SK-N-SH treated with all-trans-retinoic acid at 6 μM for 48 hours (cell line): ENCODE results near the gene SLC6A18.

Experiments used
- ATAC-seq: fragments of 200-7000 bp; cut with Tn5 transposase; 3 replicates; pipeline ENCODE4 v1.9.1; 2020; ENCODE audit warnings: mild to moderate bottlenecking, moderate library complexity
- ARNTL ChIP-seq: fragments of 450-650 bp; formaldehyde crosslinking; IDR thresholded peaks from 2 replicates; pipeline ENCODE4 v1.5.0; 2020; ENCODE audit warnings: low read depth, mild to moderate bottlenecking, moderate library complexity, borderline replicate concordance
- BACH2 ChIP-seq: fragments of 250-450 bp; sonication (Bioruptor Pico); IDR thresholded peaks from 2 replicates; pipeline ENCODE4 v1.9.0; 2021; ENCODE audit warnings: mild to moderate bottlenecking, borderline replicate concordance
- CSDC2 ChIP-seq: fragments of 250-450 bp; sonication (Bioruptor Pico); IDR thresholded peaks from 2 replicates; pipeline ENCODE4 v1.5.0; 2020; ENCODE audit warnings: mild to moderate bottlenecking, moderate library complexity
- ESRRG ChIP-seq: fragments of 250-450 bp; sonication (Bioruptor Pico); IDR thresholded peaks from 2 replicates; pipeline ENCODE4 v1.6.1; 2021; ENCODE audit warnings: mild to moderate bottlenecking
- GLIS3 ChIP-seq: fragments of 250-450 bp; sonication (Bioruptor Pico); IDR thresholded peaks from 2 replicates; pipeline ENCODE4 v1.5.0; 2020; ENCODE audit warnings: mild to moderate bottlenecking, moderate library complexity
- PPARA ChIP-seq: fragments of 250-450 bp; sonication (Bioruptor Pico); IDR thresholded peaks from 2 replicates; pipeline ENCODE4 v1.5.0; 2020; ENCODE audit warnings: mild to moderate bottlenecking, borderline replicate concordance
- RARB ChIP-seq: fragments of 250-450 bp; sonication (Bioruptor Pico); IDR thresholded peaks from 2 replicates; pipeline ENCODE4 v1.8.0; 2021; ENCODE audit warnings: mild to moderate bottlenecking, moderate library complexity
- SNAI2 ChIP-seq: fragments of 250-450 bp; sonication (Bioruptor Pico); IDR thresholded peaks from 2 replicates; pipeline ENCODE4 v1.5.0; 2020; ENCODE audit warnings: mild to moderate bottlenecking, moderate library complexity
- TOX ChIP-seq: fragments of 250-450 bp; sonication (Bioruptor Pico); IDR thresholded peaks from 2 replicates; pipeline ENCODE4 v1.8.0; 2021; ENCODE audit warnings: mild to moderate bottlenecking, moderate library complexity, borderline replicate concordance
- ZC3H10 ChIP-seq: fragments of 250-450 bp; sonication (Bioruptor Pico); IDR thresholded peaks from 2 replicates; pipeline ENCODE4 v1.5.1; 2021; ENCODE audit warnings: mild to moderate bottlenecking, moderate library complexity
- ZFP30 ChIP-seq: fragments of 450-650 bp; formaldehyde crosslinking; IDR thresholded peaks from 2 replicates; pipeline ENCODE4 v1.5.0; 2022; ENCODE audit warnings: mild to moderate bottlenecking, moderate library complexity
- ZNF70 ChIP-seq: fragments of 450-650 bp; formaldehyde crosslinking; IDR thresholded peaks from 2 replicates; pipeline ENCODE4 v1.5.0; 2020; ENCODE audit warnings: mild to moderate bottlenecking, moderate library complexity
- ZNF8 ChIP-seq: fragments of 450-650 bp; formaldehyde crosslinking; IDR thresholded peaks from 2 replicates; pipeline ENCODE4 v1.5.0; 2020; ENCODE audit warnings: mild to moderate bottlenecking, moderate library complexity
- TF ChIP-seq, protein P1 (sequence below): fragments of 250-450 bp; sonication (Bioruptor Pico); IDR thresholded peaks from 2 replicates; pipeline ENCODE4 v1.5.1; 2021; ENCODE audit warnings: mild to moderate bottlenecking, moderate library complexity
- TF ChIP-seq, protein P2 (sequence below): fragments of 250-450 bp; sonication (Bioruptor Pico); IDR thresholded peaks from 2 replicates; pipeline ENCODE4 v1.8.0; 2021; ENCODE audit warnings: low read depth, mild to moderate bottlenecking, moderate library complexity, borderline replicate concordance
- TF ChIP-seq, protein P3 (sequence below): fragments of 250-450 bp; sonication (Bioruptor Pico); IDR thresholded peaks from 2 replicates; pipeline ENCODE4 v1.8.0; 2020; ENCODE audit warnings: mild to moderate bottlenecking, moderate library complexity, borderline replicate concordance
- TF ChIP-seq, protein P4 (sequence below): fragments of 250-450 bp; sonication (Bioruptor Pico); IDR thresholded peaks from 2 replicates; pipeline ENCODE4 v1.5.0; 2020; ENCODE audit warnings: mild to moderate bottlenecking, moderate library complexity
- TF ChIP-seq, protein P5 (sequence below): fragments of 250-450 bp; sonication (Bioruptor Pico); IDR thresholded peaks from 2 replicates; pipeline ENCODE4 v1.5.1; 2020; ENCODE audit warnings: low read depth, mild to moderate bottlenecking, moderate library complexity

The SLC6A18 gene

DNA sequence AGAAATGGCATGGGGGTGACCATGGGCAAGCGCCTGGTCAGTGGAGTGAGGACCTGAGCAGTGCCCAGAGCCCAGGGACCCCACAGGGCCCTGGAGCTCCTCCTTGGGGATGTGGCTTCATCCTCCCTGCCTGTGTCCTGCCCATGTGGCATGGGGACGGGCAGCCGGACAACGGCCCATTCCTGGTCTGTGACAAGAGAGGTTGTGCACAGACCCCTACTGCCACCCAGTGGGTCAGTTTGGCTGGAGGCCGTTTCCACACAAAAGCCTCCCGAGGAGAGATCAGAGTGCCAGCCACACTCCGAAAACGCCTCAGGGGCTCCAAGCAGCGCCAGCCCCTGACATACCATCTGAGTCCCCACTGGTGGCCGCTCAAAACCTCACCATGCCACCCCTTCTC lies 19.8 kb downstream of the SLC6A18 start:
- no peak for ATAC-seq
- TF ChIP-seq, protein P1, sequence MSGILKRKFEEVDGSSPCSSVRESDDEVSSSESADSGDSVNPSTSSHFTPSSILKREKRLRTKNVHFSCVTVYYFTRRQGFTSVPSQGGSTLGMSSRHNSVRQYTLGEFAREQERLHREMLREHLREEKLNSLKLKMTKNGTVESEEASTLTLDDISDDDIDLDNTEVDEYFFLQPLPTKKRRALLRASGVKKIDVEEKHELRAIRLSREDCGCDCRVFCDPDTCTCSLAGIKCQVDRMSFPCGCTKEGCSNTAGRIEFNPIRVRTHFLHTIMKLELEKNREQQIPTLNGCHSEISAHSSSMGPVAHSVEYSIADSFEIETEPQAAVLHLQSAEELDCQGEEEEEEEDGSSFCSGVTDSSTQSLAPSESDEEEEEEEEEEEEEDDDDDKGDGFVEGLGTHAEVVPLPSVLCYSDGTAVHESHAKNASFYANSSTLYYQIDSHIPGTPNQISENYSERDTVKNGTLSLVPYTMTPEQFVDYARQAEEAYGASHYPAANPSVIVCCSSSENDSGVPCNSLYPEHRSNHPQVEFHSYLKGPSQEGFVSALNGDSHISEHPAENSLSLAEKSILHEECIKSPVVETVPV (CRISPR knock-in tag): no peak
- TF ChIP-seq ZC3H10 (CRISPR knock-in tag) (no peak), ZNF70 (CRISPR knock-in tag) (no peak), RARB (no peak), TOX (CRISPR knock-in tag) (no peak), GLIS3 (no peak)
- TF ChIP-seq, protein P2, sequence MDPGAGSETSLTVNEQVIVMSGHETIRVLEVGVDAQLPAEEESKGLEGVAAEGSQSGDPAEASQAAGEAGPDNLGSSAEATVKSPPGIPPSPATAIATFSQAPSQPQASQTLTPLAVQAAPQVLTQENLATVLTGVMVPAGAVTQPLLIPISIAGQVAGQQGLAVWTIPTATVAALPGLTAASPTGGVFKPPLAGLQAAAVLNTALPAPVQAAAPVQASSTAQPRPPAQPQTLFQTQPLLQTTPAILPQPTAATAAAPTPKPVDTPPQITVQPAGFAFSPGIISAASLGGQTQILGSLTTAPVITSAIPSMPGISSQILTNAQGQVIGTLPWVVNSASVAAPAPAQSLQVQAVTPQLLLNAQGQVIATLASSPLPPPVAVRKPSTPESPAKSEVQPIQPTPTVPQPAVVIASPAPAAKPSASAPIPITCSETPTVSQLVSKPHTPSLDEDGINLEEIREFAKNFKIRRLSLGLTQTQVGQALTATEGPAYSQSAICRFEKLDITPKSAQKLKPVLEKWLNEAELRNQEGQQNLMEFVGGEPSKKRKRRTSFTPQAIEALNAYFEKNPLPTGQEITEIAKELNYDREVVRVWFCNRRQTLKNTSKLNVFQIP (CRISPR knock-in tag): no peak

DNA sequence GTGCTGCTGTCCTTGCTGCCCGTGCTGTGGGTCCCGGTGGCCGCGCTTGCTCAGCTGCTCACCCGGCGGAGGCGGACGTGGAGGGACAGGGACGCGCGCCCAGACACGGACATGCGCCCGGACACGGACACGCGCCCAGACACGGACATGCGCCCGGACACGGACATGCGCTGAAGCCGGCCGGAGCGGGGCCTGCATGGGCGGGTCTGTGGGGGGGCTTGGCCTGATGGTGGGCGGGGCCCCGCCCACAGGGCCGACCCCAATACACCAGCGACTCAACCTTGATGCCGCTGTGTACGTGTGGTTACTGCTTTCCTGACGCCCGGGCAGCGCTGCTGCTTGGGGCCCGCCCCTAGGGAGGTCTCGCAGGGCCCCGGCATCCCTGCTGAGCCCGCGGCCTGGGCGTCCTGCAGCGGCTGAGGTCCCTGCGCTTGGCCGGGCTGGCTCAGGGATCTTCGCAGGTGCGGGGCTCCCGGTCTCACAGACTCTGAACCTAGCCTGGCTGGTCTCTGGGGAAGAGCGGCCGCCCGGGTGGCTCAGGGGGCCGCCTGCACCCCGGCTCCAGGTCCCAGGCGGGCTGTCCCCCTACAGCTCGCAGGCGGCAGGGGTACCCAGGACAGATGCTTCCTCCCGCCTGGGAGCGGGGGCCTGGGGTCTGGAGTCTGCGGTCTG lies 20.9 kb downstream of the SLC6A18 start:
- TF ChIP-seq RARB: no peak
- TF ChIP-seq ARNTL (CRISPR knock-in tag): no peak
- ATAC-seq: no peak

DNA sequence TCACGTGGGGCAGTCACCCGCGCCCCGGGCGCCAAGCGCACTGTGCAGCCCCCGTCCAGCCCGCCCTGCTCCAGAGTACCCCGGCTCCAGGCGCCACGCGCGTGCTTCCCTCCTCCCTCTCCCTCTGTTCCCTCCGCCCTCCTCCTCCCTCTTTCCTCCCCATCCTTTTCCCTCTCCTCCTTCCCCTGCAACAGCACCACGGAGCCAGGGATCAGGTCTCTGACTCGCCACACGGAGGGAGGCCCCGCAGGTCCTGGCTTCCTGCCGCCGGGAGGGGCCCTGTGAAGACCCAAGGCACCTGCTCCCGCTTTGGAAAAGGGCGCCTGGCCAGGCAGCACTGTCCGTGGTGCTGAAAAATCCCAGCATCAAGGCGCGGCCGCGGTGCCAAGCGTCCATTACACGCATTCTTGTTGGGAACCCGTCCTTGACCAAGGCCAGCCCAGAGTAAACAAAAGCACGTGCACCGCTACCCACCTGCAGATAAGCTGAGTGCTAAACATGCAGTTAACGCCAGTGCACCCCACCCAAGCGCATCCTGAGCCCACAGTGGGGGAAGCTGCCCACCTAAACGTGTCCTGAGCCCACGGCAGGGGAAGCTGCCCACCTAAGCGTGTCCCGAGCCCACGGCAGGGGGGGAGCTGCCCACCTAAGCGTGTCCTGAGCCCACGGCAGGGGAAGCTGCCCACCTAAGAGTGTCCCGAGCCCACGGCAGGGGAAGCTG lies 21.7 kb downstream of the SLC6A18 start:
- no peak for TF ChIP-seq GLIS3
- peak; percentile 55; the same call in 1 of the 2 replicates for TF ChIP-seq SNAI2
- ATAC-seq: peak; percentile 40

DNA sequence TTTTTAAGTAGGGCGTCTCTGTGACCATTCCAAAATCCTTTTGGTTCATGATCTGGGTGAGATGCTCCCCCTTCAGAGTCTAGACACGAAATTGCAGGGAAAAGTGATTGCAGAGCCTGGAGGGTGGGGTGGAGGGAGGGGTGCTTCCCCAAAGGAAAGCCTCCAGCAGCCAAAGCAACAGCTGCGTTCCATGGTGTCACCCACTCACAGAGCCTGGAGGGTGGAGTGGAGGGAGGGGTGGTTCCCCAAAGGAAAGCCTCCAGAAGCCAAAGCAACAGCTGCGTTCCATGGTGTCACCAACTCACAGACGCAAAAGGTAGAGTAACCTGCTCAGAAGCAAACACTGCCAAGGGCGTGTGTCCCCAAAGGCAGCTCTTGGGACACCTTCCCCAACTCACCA lies 22.6 kb downstream of the SLC6A18 start:
- TF ChIP-seq, protein P2 (CRISPR knock-in tag): no peak
- TF ChIP-seq ZC3H10 (CRISPR knock-in tag): no peak
- TF ChIP-seq ESRRG (CRISPR knock-in tag): no peak
- no peak for TF ChIP-seq ZNF70 (CRISPR knock-in tag)
- TF ChIP-seq, protein P1 (CRISPR knock-in tag): no peak
- TF ChIP-seq ZFP30: no peak
- no peak for TF ChIP-seq RARB
- TF ChIP-seq SNAI2: no peak
- ATAC-seq: no peak

DNA sequence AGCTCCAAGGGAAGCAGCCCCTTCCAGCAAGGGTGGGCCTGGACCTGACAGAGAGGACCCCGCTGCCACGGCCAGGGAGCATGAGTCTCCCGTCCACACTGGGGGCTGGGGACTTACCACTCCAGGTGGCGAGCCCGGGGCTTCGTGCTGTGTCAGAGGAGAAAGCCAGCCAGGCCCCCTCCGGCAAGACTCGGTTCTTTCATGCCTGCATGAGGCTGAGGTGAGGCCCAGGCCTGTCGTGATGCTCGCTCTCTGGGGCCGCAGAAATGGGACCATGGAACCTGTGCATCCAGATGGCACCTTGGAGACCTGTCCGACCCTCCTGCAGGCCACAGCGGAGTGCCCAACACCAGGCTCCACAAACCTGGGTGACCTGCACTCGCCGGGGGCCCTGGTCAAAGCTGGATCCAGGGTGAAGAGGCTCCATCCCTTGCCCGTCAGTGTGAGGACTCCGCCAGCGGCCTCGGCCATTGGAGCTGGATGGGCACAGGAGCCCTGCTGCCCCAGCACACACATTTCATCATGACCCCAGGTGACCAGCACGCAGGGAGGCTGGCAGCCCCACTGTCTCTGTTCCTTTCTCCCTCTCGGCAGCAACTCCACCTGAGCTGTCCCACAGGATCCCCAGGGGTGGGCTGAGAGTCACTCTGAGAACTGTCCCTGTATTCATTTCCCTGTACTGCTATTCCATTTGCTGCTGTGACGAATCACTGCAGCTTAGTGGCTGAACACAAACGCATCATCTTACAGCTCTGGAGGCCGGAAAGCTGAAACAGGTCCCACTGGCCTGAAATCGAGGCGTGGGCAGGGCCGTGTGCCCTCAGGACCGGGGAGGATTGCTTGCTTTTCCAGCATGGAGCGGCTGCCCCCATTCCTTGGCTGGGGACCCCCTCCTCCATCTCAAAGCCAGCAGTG lies 24.4 kb downstream of the SLC6A18 start:
- ATAC-seq: no peak
- TF ChIP-seq, protein P3, sequence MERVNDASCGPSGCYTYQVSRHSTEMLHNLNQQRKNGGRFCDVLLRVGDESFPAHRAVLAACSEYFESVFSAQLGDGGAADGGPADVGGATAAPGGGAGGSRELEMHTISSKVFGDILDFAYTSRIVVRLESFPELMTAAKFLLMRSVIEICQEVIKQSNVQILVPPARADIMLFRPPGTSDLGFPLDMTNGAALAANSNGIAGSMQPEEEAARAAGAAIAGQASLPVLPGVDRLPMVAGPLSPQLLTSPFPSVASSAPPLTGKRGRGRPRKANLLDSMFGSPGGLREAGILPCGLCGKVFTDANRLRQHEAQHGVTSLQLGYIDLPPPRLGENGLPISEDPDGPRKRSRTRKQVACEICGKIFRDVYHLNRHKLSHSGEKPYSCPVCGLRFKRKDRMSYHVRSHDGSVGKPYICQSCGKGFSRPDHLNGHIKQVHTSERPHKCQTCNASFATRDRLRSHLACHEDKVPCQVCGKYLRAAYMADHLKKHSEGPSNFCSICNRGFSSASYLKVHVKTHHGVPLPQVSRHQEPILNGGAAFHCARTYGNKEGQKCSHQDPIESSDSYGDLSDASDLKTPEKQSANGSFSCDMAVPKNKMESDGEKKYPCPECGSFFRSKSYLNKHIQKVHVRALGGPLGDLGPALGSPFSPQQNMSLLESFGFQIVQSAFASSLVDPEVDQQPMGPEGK (CRISPR knock-in tag): no peak
- TF ChIP-seq ARNTL (CRISPR knock-in tag): no peak
- no peak for TF ChIP-seq SNAI2
- TF ChIP-seq ZNF70 (CRISPR knock-in tag): no peak
- TF ChIP-seq, protein P4, sequence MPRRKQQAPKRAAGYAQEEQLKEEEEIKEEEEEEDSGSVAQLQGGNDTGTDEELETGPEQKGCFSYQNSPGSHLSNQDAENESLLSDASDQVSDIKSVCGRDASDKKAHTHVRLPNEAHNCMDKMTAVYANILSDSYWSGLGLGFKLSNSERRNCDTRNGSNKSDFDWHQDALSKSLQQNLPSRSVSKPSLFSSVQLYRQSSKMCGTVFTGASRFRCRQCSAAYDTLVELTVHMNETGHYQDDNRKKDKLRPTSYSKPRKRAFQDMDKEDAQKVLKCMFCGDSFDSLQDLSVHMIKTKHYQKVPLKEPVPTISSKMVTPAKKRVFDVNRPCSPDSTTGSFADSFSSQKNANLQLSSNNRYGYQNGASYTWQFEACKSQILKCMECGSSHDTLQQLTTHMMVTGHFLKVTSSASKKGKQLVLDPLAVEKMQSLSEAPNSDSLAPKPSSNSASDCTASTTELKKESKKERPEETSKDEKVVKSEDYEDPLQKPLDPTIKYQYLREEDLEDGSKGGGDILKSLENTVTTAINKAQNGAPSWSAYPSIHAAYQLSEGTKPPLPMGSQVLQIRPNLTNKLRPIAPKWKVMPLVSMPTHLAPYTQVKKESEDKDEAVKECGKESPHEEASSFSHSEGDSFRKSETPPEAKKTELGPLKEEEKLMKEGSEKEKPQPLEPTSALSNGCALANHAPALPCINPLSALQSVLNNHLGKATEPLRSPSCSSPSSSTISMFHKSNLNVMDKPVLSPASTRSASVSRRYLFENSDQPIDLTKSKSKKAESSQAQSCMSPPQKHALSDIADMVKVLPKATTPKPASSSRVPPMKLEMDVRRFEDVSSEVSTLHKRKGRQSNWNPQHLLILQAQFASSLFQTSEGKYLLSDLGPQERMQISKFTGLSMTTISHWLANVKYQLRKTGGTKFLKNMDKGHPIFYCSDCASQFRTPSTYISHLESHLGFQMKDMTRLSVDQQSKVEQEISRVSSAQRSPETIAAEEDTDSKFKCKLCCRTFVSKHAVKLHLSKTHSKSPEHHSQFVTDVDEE: no peak
- TF ChIP-seq PPARA (CRISPR knock-in tag): no peak
- TF ChIP-seq CSDC2 (CRISPR knock-in tag): no peak
- TF ChIP-seq, protein P5, sequence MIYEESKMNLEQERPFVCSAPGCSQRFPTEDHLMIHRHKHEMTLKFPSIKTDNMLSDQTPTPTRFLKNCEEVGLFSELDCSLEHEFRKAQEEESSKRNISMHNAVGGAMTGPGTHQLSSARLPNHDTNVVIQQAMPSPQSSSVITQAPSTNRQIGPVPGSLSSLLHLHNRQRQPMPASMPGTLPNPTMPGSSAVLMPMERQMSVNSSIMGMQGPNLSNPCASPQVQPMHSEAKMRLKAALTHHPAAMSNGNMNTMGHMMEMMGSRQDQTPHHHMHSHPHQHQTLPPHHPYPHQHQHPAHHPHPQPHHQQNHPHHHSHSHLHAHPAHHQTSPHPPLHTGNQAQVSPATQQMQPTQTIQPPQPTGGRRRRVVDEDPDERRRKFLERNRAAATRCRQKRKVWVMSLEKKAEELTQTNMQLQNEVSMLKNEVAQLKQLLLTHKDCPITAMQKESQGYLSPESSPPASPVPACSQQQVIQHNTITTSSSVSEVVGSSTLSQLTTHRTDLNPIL (CRISPR knock-in tag): no peak
- no peak for TF ChIP-seq GLIS3
- no peak for TF ChIP-seq ZC3H10 (CRISPR knock-in tag)
- TF ChIP-seq ZNF8 (CRISPR knock-in tag): no peak
- TF ChIP-seq BACH2 (CRISPR knock-in tag): no peak
